HG03571 (cell line): ENCODE results near the gene USP4.
"Not testable (repeated sequence)": the region's sequence is repeated elsewhere in the genome, so short reads cannot be mapped to it uniquely, and the experiment has no call there.

ENCODE experiments used
- ATAC-seq: cut with Tn5 transposase; IDR thresholded peaks from one replicate; pipeline ENCODE4 v1.9.1; 2021; ENCODE audit not compliant: unreplicated experiment

The USP4 gene

DNA sequence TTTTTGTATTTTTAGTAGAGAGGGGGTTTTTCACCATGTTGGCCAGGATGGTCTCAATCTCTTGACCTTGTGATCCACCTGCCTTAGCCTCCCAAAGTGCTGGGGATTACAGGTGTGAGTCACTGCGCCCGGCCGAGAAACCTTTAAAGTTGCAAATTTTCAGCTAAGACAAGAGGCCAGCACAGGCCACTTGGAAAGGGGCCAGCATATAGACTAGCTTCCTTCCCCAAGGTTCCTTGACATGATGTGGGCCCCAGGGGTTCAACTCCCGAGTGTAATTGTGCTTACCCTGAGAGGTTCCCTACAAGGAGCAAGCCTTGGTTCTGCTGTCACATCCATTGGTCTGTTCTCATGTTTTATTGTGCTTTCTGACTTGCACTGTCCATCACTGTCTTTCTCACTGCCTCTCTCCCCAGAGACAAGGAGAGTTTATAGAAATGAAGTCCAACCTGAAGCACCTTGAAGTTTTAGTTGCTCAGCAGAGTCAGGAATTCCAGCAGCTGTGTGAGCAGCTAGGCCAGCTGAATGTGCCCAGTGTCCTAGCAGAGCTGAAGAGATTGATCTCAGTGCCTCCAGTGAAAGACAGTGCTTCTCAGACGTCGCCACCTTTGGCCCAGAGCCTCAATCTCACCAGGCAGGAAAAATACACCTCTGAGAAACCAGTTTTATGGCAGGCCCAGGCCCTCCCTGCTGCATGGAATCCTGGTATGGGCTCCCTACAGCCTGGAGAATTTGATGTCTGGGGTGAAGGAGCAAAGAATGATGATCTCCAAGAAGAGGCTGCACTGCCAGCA, 83.9 kb downstream of the USP4 start:
- no peak for ATAC-seq

DNA sequence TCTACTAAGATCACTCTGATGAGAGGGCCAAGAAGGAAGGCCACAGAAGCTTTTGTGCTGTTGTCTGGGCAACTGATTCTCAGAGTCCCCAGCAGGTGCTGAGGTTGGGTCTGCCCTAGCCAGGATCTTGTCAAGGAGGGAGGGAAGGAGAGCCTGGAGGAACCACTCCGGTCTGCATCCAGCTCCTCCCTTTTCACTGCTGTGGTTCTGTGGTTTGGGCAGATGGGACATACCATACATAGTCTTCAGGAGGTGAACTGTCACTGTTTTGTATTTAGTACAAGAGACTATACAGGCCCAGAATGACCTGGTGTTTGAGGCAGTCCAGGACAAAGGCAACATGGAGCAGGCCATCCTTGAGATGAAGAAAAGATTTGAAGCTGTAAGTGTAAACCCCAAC, 84.7 kb downstream of the USP4 start:
- ATAC-seq: no peak

DNA sequence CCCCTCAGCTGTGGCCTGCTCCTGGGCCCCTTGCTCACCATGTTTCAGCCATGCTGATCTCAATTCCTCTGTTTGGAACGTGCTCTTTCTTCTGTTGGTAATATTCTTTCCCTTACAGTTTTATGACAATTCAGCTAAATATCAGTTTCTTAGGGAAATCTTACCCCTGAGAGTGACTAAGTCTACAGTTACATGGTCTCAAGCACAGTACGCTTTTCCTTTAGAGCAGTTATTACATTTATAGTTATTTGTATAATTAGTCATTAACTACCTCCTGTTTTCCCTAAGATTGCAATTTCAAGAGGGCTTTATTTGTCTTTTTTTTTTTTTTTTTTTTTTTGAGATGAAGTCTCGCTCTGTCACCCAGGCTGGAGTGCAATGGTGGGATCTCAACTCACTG, 86.3 kb downstream of the USP4 start:
- no peak for ATAC-seq

DNA sequence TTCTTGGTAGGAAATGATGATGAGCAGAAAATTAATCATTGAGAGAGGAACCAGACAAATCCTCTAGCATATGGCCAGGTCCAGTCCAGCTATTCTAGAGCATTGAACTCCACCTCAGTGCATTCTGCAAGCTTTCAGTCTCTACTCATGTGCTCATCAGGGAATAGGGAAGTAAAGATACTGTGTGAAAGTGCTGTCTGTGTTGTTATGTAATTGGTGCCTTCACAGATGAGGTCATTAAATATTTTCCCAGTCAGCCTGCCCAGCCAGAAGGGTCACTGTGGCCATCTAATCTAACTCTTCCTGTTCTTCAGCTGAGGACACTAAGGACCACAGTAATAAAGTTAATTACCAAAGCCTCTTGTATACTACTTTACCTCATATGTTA, 91.0 kb downstream of the USP4 start:
- ATAC-seq: no peak

DNA sequence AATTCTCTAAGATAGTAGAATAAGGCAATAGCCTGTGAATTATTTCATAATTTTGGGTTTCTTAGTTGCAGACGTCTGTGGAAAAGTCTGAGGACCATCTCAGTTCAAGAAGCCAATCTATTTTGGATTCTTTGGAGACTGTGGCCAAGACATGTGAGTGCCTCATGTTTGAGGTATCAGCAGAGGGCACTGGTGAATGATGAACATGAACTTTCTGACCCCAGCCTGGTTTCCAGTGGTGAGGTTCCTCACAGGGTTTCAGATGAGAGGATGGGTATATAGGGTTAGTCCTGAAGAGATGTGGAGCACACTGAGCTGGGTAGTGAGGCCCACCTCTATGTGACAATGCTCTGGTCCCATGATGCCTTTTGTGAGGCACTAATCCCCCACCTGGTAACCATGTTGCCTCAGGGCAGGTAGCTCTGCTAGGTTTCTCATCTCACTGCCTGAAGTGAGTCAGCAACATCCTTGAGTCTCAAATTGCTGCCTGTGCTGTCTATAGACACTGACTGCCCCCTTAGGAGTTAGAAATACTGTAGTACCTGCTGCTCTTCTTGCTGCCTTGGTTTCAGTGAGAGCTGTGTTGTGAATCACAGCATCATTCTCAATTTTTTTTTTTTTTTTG, 95.2 kb downstream of the USP4 start:
- no peak for ATAC-seq

DNA sequence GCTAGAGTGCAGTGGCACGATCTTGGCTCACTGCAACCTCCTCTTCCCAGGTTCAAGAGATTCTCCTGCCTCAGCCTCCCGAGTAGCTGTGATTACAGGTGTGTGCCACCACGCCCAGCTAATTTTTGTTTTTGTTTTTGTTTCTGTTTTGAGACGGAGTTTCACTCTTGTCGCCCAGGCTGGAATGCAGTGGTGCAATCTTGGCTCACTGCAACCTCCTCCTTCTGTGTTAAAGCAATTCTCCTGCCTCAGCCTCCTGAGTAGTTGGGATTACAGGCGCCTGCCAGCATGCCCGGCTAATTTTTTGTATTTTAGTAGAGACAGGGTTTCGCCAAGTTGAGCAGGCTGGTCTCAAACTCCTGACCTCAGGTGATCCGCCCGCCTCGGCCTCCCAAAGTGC, 99.8 kb downstream of the USP4 start:
- ATAC-seq: not testable (repeated sequence)

DNA sequence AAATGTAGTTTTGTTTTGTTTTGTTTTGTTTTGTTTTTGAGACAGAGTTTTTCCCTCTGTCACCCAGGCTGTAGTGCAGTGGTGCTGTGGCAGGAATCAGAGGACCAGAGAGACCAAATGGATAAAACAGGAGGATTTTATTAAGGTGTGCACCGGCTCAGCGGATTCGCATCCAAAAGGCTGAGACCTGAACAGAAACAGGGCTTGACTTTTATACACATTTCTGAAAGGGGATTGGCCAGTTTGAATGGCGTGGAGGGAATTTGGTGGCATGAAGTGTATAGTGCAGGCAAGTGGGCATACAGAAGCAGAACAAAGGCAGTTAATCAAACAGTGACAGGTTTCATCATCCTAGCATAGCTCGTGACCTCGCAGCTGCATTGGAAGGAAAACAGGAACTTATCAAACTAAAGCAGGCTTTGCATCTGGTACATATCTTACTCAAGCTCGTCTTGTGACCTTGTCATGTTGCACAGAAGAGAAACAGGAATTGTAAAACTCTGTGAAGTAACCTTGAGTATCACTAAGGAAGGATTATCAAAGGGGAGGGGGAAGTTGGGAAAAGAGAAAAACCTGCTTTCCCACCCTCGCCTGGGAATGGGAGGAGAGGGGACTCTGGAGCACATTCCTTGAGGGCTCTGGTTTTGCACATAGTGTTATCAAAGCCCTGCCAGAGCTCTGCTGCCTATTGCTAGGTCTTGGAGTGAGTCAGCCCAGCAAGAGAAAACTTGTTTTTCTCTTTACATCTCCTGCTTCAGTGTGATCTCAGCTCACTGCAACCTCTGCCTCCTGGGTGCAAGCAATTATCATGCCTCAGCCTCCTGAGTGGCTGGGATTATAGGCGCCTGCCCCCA, 101.4 kb downstream of the USP4 start:
- ATAC-seq: no peak

DNA sequence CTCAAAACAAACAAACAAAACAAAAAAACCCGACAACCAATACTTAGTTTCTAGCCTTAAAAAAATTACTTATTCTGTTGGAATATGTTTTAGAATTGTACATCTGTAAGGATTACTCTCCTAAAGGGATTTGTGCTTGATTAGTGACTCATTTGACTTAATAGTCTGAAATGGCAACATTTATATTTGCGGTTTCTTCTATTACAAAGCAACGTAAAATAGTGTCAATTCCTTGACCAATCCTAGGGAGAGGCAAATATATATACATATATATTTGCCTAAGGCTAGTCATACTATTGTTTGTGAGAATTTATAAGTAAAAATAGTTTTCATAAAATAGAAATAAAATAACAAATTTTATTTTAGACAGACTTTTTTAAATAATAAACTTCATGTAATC, 102.5 kb downstream of the USP4 start:
- ATAC-seq: no peak

DNA sequence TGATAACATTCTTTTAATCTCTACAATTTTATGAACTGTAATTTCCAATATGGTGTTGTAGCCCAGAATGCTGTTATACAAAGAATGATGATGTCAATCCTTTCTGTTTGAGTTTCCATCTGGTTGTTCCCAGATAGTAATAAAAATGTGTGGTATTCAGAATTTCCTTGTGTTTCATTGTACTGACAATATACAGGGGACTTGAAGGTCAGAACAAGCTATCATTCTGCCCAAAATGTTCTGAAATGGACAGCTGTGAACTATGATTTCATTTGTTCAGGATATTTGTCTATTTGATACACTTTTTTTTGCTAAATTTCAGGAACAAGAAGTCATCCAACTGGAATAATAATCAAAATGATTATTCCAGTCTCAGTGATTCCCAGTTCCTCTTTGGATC, 103.6 kb downstream of the USP4 start:
- ATAC-seq: no peak

DNA sequence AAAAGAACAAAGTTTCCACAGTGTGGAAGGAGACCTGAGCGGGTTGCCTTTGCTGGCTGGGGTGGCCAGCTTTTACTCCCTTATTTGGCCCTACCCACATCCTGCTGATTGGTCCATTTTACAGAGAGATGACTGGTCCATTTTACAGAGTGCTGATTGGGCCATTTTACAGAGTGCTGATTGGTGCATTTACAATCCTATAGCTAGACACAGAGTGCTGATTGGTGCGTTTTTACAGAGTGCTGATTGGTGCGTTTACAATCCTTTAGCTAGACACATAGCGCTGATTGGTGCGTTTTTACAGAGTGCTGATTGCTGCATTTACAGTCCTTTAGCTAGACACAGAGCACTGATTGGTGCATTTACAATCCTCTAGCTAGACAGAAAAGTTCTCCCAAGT, 111.0 kb downstream of the USP4 start:
- not testable (repeated sequence) for ATAC-seq
